Colonic mucosa (tissue), 4 donors: ENCODE data around the gene ARHGEF40. TPM values are rescaled to one million over a fixed set of nuclear protein-coding genes. Genes with fewer than 3 reads are reported as not detected.

ENCODE experiments used
- DNase-seq: peaks from one replicate; pipeline ENCODE4 v3.0.0-alpha.2; 2020
- H3K27ac ChIP-seq: fragments of 200-600 bp; one replicate; pipeline ENCODE4 v1.8.0; 2021
- H3K27me3 ChIP-seq: fragments of 200-600 bp; one replicate; pipeline ENCODE4 v1.8.0; 2021
- H3K36me3 ChIP-seq: fragments of 200-600 bp; one replicate; pipeline ENCODE4 v1.8.0; 2021
- H3K4me1 ChIP-seq: fragments of 200-600 bp; one replicate; pipeline ENCODE4 v1.8.0; 2021; ENCODE audit warnings: mild to moderate bottlenecking
- H3K4me3 ChIP-seq: fragments of 200-600 bp; one replicate; pipeline ENCODE4 v1.8.0; 2021
- H3K9ac ChIP-seq, 2 donors: one replicate each; pipeline ENCODE4 v1.7.0; 2013; ENCODE audit warnings: control low read depth in 2 of 2, low read depth in 2 of 2, low read length in 2 of 2
- H3K9me3 ChIP-seq: fragments of 200-600 bp; one replicate; pipeline ENCODE4 v1.8.0; 2021
- CTCF ChIP-seq: fragments of 200-600 bp; IDR thresholded peaks from one replicate; pipeline ENCODE4 v1.8.0; 2022; ENCODE audit warnings: antibody characterized with exemption, mild to moderate bottlenecking
- intact Hi-C: fragments of 100-400 bp; cut with DNase I; formaldehyde crosslinking; loops from one replicate; pipeline ENCODE4 v1.14.1; 2022
- total RNA-seq, 2 donors: library from RNA; stranded (reverse); fragmentation: NEBNext Ultra II Directional in 1 of 2; extraction: Animal tissue kit (Norgen Biotek cat#: 25700) in 1 of 2; gene quantifications; one replicate each; pipeline ENCODE4 v1.2.1, GENCODE V29; 2021
- donor health status: healthy.
- donor health status: DM: no; HTN: no; CAD: no.
- donor health status: DM: no; HTN: no; CAD: no.

Gene ARHGEF40
- total RNA-seq, 2 donors from 2014 or later, result 49.5 to 66.9 TPM

GRCh38 chr14:21059842-21060613 is 10.1 kb upstream of the ARHGEF40 start:
- H3K9me3 ChIP-seq, result no peaks in the 10 kb centered on the region
- peak; percentile 19 for DNase-seq

GRCh38 chr14:21060614-21061346 is 9.3 kb upstream of the ARHGEF40 start:
- TF ChIP-seq CTCF, result no peak
- H3K36me3 ChIP-seq, result no peaks in the 10 kb centered on the region
- peak overlapping the region; percentile 81 for H3K27ac ChIP-seq
- no peaks in the 10 kb centered on the region for H3K4me1 ChIP-seq
- peak; percentile 70 for DNase-seq
- no peak overlapping the region for H3K4me3 ChIP-seq
- H3K27me3 ChIP-seq, result no peaks in the 10 kb centered on the region
- peak overlapping the region in 1 of 2 donors; percentile 22 for H3K9ac ChIP-seq
- H3K9me3 ChIP-seq, result no peaks in the 10 kb centered on the region
- intact Hi-C loops, result no loop called here

More at GRCh38 chr14:21059842-21060613, 10.1 kb upstream of the ARHGEF40 start:
- H3K27me3 ChIP-seq, result no peaks in the 10 kb centered on the region
- TF ChIP-seq CTCF, result no peak
- H3K9ac ChIP-seq, result peak overlapping the region; percentile 22 to 39
- intact Hi-C loops, result no loop called here
- peaks cover 1% of the 10 kb centered on the region for H3K4me1 ChIP-seq
- no peaks in the 10 kb centered on the region for H3K36me3 ChIP-seq
- peak overlapping the region; percentile 81 for H3K27ac ChIP-seq
- no peak overlapping the region for H3K4me3 ChIP-seq

- peak overlapping the region in 1 of 2 donors; percentile 22 for H3K9ac ChIP-seq
- no peak for TF ChIP-seq CTCF
- no peaks in the 10 kb centered on the region for H3K36me3 ChIP-seq
- peak overlapping the region; percentile 81 for H3K27ac ChIP-seq
- no peak for DNase-seq
- intact Hi-C loops, result no loop called here
- H3K9me3 ChIP-seq, result no peaks in the 10 kb centered on the region
- no peaks in the 10 kb centered on the region for H3K4me1 ChIP-seq
- H3K4me3 ChIP-seq, result no peak overlapping the region
- H3K27me3 ChIP-seq, result no peaks in the 10 kb centered on the region
Measured at GRCh38 chr14:21061347-21061668, 8.8 kb upstream of the ARHGEF40 start.

GRCh38 chr14:21063479-21063878 is 6.6 kb upstream of the ARHGEF40 start:
- no peaks in the 10 kb centered on the region for H3K4me1 ChIP-seq
- no peak overlapping the region for H3K9ac ChIP-seq
- H3K27ac ChIP-seq, result no peak overlapping the region
- no peak overlapping the region for H3K4me3 ChIP-seq
- no peaks in the 10 kb centered on the region for H3K9me3 ChIP-seq
- no peaks in the 10 kb centered on the region for H3K36me3 ChIP-seq
- intact Hi-C loops, result no loop called here
- no peak for DNase-seq
- no peak for TF ChIP-seq CTCF
- H3K27me3 ChIP-seq, result no peaks in the 10 kb centered on the region

- intact Hi-C loops, result loop anchor here (5.0 kb wide), 1 partner anchor 40 kb away; no protein-coding TSS in a partner anchor
- DNase-seq, result no peak
Measured at GRCh38 chr14:21066882-21067502, 3.1 kb upstream of the ARHGEF40 start.

More at GRCh38 chr14:21066882-21067502, 3.1 kb upstream of the ARHGEF40 start:
- Histone ChIP-seq H3K9ac (no peak overlapping the region), H3K27ac (no peak overlapping the region), H3K36me3 (no peaks in the 10 kb centered on the region), H3K27me3 (no peaks in the 10 kb centered on the region), H3K4me3 (no peak overlapping the region), H3K4me1 (peaks cover 7% of the 10 kb centered on the region), H3K9me3 (no peaks in the 10 kb centered on the region)
- no peak for TF ChIP-seq CTCF
